ENCODE results near the gene CPA5. TPM values are rescaled to one million over a fixed set of nuclear protein-coding genes. Genes with fewer than 3 reads are reported as not detected.

The CPA5 gene
- total RNA-seq, 1 experiment from 2014 or later: not detected

DNA sequence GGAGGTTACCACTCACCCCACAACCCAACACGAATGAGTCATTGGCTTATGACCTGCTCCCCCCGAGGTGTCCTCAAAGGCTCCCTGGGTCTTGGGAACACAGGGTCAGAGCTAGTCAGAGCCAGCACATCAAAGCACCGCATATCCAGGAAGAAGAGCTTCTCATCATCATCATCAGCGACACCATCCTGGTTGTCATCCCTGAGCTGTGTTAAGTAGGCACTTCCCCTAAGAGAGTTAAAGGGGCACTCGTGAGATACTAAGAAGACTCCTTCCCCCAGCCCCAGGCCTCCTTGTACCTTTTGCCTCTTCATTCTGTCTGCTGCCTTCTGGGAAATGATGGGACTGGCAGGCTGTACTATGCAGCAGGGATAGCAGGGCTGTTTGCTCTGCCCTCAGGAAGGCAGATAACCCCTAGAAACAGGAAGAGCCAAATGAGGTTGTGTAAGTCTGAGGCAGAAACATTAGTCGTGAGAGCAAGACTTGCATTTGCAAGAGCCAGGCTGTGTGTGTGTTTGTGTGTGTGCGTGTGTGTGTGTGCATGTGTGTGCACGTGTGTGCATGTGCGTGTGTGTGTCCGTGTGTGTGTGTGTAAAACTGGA is 24.6 kb downstream of the CPA5 start:
- ChIA-PET CTCF (no interaction called here), POLR2A (ENCODE audit: unreplicated experiment) (no interaction called here)
- ATAC-seq (no peak), DNase-seq (no peak)
- Histone ChIP-seq H3K79me2 (ENCODE audit: low read length) (no peaks in the 10 kb centered on the region), H3K9me2 (replicated peaks; ENCODE audit: low read length) (no peaks in the 10 kb centered on the region), H3K27ac (ENCODE audit: low read length) (no peak overlapping the region), H3K27me3 (ENCODE audit: low read length) (no peaks in the 10 kb centered on the region), H3K9ac (ENCODE audit: low read length) (no peak overlapping the region), H3K4me2 (ENCODE audit: low read length) (no peak overlapping the region), H3K9me3 (ENCODE audit: low read length) (no peaks in the 10 kb centered on the region), H2AFZ (ENCODE audit: low read length) (no peak overlapping the region), H3F3A (ENCODE audit: low read length, unreplicated experiment) (no peaks in the 10 kb centered on the region), H4K20me1 (ENCODE audit: low read length) (no peaks in the 10 kb centered on the region), H3K4me1 (ENCODE audit: insufficient read depth, low read length) (peaks cover 20% of the 10 kb centered on the region), H3K36me3 (ENCODE audit: low read depth, low read length) (no peaks in the 10 kb centered on the region), H3K4me3 (ENCODE audit: low read length) (no peak overlapping the region)
- no TSS peak for BruUV-seq (replicated peaks)
- intact Hi-C loops (cut with micrococcal nuclease): no loop called here
- no peak for TF ChIP-seq EZH2phosphoT487 (IDR thresholded peaks at IDR 0.05; ENCODE audit: borderline replicate concordance, low read length)
- TF ChIP-seq, protein P1, sequence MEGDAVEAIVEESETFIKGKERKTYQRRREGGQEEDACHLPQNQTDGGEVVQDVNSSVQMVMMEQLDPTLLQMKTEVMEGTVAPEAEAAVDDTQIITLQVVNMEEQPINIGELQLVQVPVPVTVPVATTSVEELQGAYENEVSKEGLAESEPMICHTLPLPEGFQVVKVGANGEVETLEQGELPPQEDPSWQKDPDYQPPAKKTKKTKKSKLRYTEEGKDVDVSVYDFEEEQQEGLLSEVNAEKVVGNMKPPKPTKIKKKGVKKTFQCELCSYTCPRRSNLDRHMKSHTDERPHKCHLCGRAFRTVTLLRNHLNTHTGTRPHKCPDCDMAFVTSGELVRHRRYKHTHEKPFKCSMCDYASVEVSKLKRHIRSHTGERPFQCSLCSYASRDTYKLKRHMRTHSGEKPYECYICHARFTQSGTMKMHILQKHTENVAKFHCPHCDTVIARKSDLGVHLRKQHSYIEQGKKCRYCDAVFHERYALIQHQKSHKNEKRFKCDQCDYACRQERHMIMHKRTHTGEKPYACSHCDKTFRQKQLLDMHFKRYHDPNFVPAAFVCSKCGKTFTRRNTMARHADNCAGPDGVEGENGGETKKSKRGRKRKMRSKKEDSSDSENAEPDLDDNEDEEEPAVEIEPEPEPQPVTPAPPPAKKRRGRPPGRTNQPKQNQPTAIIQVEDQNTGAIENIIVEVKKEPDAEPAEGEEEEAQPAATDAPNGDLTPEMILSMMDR (conservative IDR thresholded peaks at IDR 0.05; ENCODE audit: low read depth, low read length): no peak
- no peak for TF ChIP-seq EZH2 (IDR thresholded peaks at IDR 0.05; ENCODE audit: low read length, unreplicated experiment)

DNA sequence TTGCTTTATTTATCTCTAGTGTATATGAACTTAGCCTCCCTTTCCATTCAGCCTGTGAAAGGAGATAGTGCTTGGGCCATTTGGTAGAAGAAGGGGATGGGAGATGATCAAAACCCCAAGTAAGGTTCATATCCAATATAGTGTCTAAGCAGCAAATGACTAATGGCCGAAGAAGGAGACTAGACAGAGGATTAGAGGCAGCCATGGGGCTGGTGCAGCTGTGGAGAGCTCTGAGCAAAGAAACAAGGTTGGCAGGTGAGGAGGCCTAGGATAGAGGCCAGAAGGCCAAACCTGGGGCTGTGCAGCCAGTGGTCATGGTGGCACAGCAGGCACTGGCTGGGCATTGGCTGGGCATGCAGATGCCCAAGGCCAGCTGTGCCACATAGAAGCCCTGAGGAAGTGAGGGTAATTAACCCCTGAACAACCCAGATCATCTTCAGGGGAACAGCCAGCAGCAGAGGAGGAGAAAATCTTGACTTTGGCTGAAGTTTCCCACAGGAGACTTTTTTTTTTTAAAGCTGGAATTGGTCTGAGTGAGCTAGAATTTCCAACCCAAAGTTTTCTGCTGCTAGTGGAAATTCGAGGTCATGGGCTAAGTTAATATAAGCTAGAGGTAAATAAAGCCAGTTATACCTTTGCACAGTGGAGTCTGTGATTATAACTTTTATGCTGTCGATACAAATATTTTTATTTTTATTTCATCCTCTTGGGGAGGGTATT is 25.4 kb downstream of the CPA5 start:
- no peak overlapping the region for H3K4me3 ChIP-seq (ENCODE audit: low read length)
- H3K9me2 ChIP-seq (replicated peaks; ENCODE audit: low read length): no peaks in the 10 kb centered on the region
- no peak for DNase-seq
- ChIA-PET CTCF (no interaction called here), POLR2A (ENCODE audit: unreplicated experiment) (no interaction called here)
- no peaks in the 10 kb centered on the region for H4K20me1 ChIP-seq (ENCODE audit: low read length)
- no peaks in the 10 kb centered on the region for H3K79me2 ChIP-seq (ENCODE audit: low read length)
- H3K36me3 ChIP-seq (ENCODE audit: low read depth, low read length): no peaks in the 10 kb centered on the region
- no peaks in the 10 kb centered on the region for H3K9me3 ChIP-seq (ENCODE audit: low read length)
- H3K27me3 ChIP-seq (ENCODE audit: low read length): no peaks in the 10 kb centered on the region
- ATAC-seq: no peak
- H3K27ac ChIP-seq (ENCODE audit: low read length): no peak overlapping the region
- no peaks in the 10 kb centered on the region for H3F3A ChIP-seq (ENCODE audit: low read length, unreplicated experiment)
- H2AFZ ChIP-seq (ENCODE audit: low read length): no peak overlapping the region
- no TSS peak for BruUV-seq (replicated peaks)
- intact Hi-C loops (cut with micrococcal nuclease): no loop called here
- H3K4me1 ChIP-seq (ENCODE audit: insufficient read depth, low read length): peaks cover 14% of the 10 kb centered on the region
- H3K4me2 ChIP-seq (ENCODE audit: low read length): no peak overlapping the region
- H3K9ac ChIP-seq (ENCODE audit: low read length): no peak overlapping the region
- TF ChIP-seq, protein P1 (conservative IDR thresholded peaks at IDR 0.05; ENCODE audit: low read depth, low read length): no peak
- no peak for TF ChIP-seq EZH2phosphoT487 (IDR thresholded peaks at IDR 0.05; ENCODE audit: borderline replicate concordance, low read length)
- TF ChIP-seq EZH2 (IDR thresholded peaks at IDR 0.05; ENCODE audit: low read length, unreplicated experiment): no peak

DNA sequence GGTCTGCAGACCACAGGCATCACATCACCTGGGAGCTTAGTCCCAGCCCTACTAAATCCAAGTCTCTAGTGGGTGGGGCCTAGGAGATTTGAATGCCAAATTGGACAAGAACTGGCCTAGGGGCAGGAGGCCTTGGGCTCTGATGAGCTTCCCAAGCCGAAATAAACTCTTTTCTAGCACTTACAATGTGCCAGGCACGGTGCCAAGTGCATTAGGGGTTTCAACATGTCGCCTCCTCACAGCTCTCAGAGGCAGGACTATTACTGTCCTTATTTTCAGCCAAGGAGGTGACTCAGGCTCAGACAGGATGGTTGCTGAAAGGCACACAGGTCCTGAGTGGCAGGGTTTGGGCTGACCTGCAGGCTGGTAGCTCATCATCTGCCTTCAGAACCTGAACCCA is 26.4 kb downstream of the CPA5 start:
- H3K79me2 ChIP-seq (ENCODE audit: low read length): no peaks in the 10 kb centered on the region
- no peak overlapping the region for H3K4me3 ChIP-seq (ENCODE audit: low read length)
- H3K9me2 ChIP-seq (replicated peaks; ENCODE audit: low read length): no peaks in the 10 kb centered on the region
- H4K20me1 ChIP-seq (ENCODE audit: low read length): no peaks in the 10 kb centered on the region
- H3K9me3 ChIP-seq (ENCODE audit: low read length): no peaks in the 10 kb centered on the region
- H3K4me2 ChIP-seq (ENCODE audit: low read length): no peak overlapping the region
- H2AFZ ChIP-seq (ENCODE audit: low read length): no peak overlapping the region
- POLR2A ChIA-PET (ENCODE audit: unreplicated experiment): no interaction called here
- ATAC-seq (no peak), DNase-seq (no peak)
- BruUV-seq (replicated peaks): no TSS peak
- TF ChIP-seq EZH2 (IDR thresholded peaks at IDR 0.05; ENCODE audit: low read length, unreplicated experiment) (no peak), EZH2phosphoT487 (IDR thresholded peaks at IDR 0.05; ENCODE audit: borderline replicate concordance, low read length) (no peak)
- TF ChIP-seq, protein P1 (conservative IDR thresholded peaks at IDR 0.05; ENCODE audit: low read depth, low read length): no peak
- H3K4me1 ChIP-seq (ENCODE audit: insufficient read depth, low read length): peaks cover 8% of the 10 kb centered on the region
- H3K36me3 ChIP-seq (ENCODE audit: low read depth, low read length): no peaks in the 10 kb centered on the region
- no peak overlapping the region for H3K9ac ChIP-seq (ENCODE audit: low read length)
- no peaks in the 10 kb centered on the region for H3F3A ChIP-seq (ENCODE audit: low read length, unreplicated experiment)
- H3K27ac ChIP-seq (ENCODE audit: low read length): no peak overlapping the region
- intact Hi-C loops (cut with micrococcal nuclease): no loop called here
- CTCF ChIA-PET: interaction anchor here (0.7 kb wide), 1 partner anchor 135 kb away, joined by 7 read pairs; no protein-coding TSS in a partner anchor
- H3K27me3 ChIP-seq (ENCODE audit: low read length): no peaks in the 10 kb centered on the region
